Measurements from ENCODE around the gene GGA2.

GRCh38 chr16:23523321-23523720 lies 13.0 kb upstream of the GGA2 start:
- TF ChIP-seq EZH2 (IDR thresholded peaks at IDR 0.05) (no peak), CTCF (IDR thresholded peaks at IDR 0.05) (no peak), EZH2phosphoT487 (IDR thresholded peaks at IDR 0.05) (no peak)
